Measurements from ENCODE around the gene TMEM209. TPM values are rescaled to one million over a fixed set of nuclear protein-coding genes. Genes with fewer than 3 reads are reported as not detected.
"Not testable (repeated sequence)": the region's sequence is repeated elsewhere in the genome, so short reads cannot be mapped to it uniquely, and the experiment has no call there.

Gene TMEM209
- 34.0 TPM for polyA plus RNA-seq (2012; ENCODE audit: insufficient read depth, insufficient read length, low read depth)

- no peak for TF ChIP-seq CTCF (IDR thresholded peaks at IDR 0.05; ENCODE audit: low read depth, low read length)
- H3K9me3 ChIP-seq: no peaks in the 10 kb centered on the region
- H3K27me3 ChIP-seq: no peaks in the 10 kb centered on the region
- peaks cover 22% of the 10 kb centered on the region for H3K36me3 ChIP-seq
- peak; percentile 98 for DNase-seq
- H3K4me1 ChIP-seq: no peaks in the 10 kb centered on the region
- H3K4me3 ChIP-seq (ENCODE audit: low read depth, low read length): peak within 1 kb of the TSS; percentile 97
Observed at GRCh38 chr7:130205084-130205947, at the start of gene TMEM209. TSS of gene TMEM209 (minus strand) at chr7:130205406. CDS start at chr7:130205375, 31 bp downstream.

GRCh38 chr7:130254555-130254954 is 49.3 kb upstream of the TMEM209 start:
- Histone ChIP-seq H3K27me3 (no peaks in the 10 kb centered on the region), H3K4me3 (ENCODE audit: low read depth, low read length) (no peak overlapping the region), H3K36me3 (no peaks in the 10 kb centered on the region), H3K9me3 (no peaks in the 10 kb centered on the region), H3K4me1 (no peaks in the 10 kb centered on the region)
- no peak for DNase-seq
- TF ChIP-seq CTCF (IDR thresholded peaks at IDR 0.05; ENCODE audit: low read depth, low read length): no peak

GRCh38 chr7:130249626-130250025 is 44.4 kb upstream of the TMEM209 start:
- H3K27me3 ChIP-seq; H3K4me3 ChIP-seq (ENCODE audit: low read depth, low read length); H3K9me3 ChIP-seq; H3K4me1 ChIP-seq; H3K36me3 ChIP-seq; DNase-seq: not testable (repeated sequence)

- not testable (repeated sequence) for H3K9me3 ChIP-seq
Observed at GRCh38 chr7:130248842-130249241, 43.6 kb upstream of the TMEM209 start.

GRCh38 chr7:130246491-130246890 is 41.3 kb upstream of the TMEM209 start:
- not testable (repeated sequence) for DNase-seq; H3K4me1 ChIP-seq; H3K9me3 ChIP-seq; H3K27me3 ChIP-seq; H3K4me3 ChIP-seq (ENCODE audit: low read depth, low read length); H3K36me3 ChIP-seq

More at GRCh38 chr7:130248842-130249241, 43.6 kb upstream of the TMEM209 start:
- not testable (repeated sequence) for H3K4me1 ChIP-seq; H3K4me3 ChIP-seq (ENCODE audit: low read depth, low read length); DNase-seq; H3K27me3 ChIP-seq; H3K36me3 ChIP-seq

- not testable (repeated sequence) for DNase-seq; H3K36me3 ChIP-seq; H3K9me3 ChIP-seq; H3K4me3 ChIP-seq (ENCODE audit: low read depth, low read length); H3K27me3 ChIP-seq; H3K4me1 ChIP-seq
Observed at GRCh38 chr7:130243486-130243885, 38.3 kb upstream of the TMEM209 start.

GRCh38 chr7:130242198-130243014 is 37.2 kb upstream of the TMEM209 start:
- DNase-seq: peak; percentile 72

More at GRCh38 chr7:130242198-130243014, 37.2 kb upstream of the TMEM209 start:
- Histone ChIP-seq H3K4me3 (ENCODE audit: low read depth, low read length) (no peak overlapping the region), H3K27me3 (peaks cover 7% of the 10 kb centered on the region; the same call in 1 of the 2 replicates), H3K9me3 (no peaks in the 10 kb centered on the region), H3K4me1 (no peaks in the 10 kb centered on the region), H3K36me3 (no peaks in the 10 kb centered on the region)
- peak; percentile 97 for TF ChIP-seq CTCF (IDR thresholded peaks at IDR 0.05; ENCODE audit: low read depth, low read length)
